Measurements from ENCODE around the gene MDFI. TPM values are rescaled to one million over a fixed set of nuclear protein-coding genes. Genes with fewer than 3 reads are reported as not detected.

MDFI gene
- total RNA-seq, 1 donor from 2014 or later = 48.3 TPM

- H3K9me3 Mint-ChIP-seq (ENCODE audit: low read depth) = no peaks in the 10 kb centered on the region
- peaks cover 1% of the 10 kb centered on the region for H3K4me1 Mint-ChIP-seq (ENCODE audit: low read depth)
- H3K27me3 Mint-ChIP-seq = peaks cover 49% of the 10 kb centered on the region
- TF ChIP-seq CTCF (IDR thresholded peaks at IDR 0.05; ENCODE audit: unreplicated experiment) = no peak
- no peak overlapping the region for H3K27ac Mint-ChIP-seq
- DNase-seq (ENCODE audit: low spot score, unreplicated experiment) = no peak
- no peaks in the 10 kb centered on the region for H3K36me3 Mint-ChIP-seq (ENCODE audit: insufficient read depth)
- H3K4me3 Mint-ChIP-seq (ENCODE audit: low read depth) = no peak overlapping the region
Observed at GRCh38 chr6:41675176-41675775, 37.0 kb downstream of the MDFI start.

DNA sequence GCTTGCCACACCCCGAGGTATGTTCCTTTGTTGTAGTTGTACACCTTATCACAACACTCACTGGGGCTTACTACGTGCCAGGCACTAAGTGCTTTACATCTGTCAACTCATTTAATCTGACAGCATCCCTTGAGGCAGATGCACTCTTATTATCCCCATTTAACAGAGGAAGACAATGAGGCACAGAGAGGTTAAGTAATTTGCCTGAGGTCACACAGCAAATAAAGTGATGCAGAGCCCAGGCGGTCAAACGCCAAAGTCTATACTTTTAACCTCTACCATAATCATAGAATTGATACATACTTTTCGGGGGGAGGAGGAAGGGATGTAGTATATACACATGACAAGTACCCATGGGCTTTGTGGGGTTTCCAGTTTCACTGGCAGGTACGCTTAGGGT is 37.7 kb downstream of the MDFI start:
- no peak for DNase-seq (ENCODE audit: low spot score, unreplicated experiment)
- H3K27me3 Mint-ChIP-seq = peaks cover 41% of the 10 kb centered on the region
- no peak overlapping the region for H3K4me3 Mint-ChIP-seq (ENCODE audit: low read depth)

GRCh38 chr6:41676431-41676830 is 38.2 kb downstream of the MDFI start:
- H3K27ac Mint-ChIP-seq = no peak overlapping the region
- peaks cover 1% of the 10 kb centered on the region for H3K4me1 Mint-ChIP-seq (ENCODE audit: low read depth)
- H3K9me3 Mint-ChIP-seq (ENCODE audit: low read depth) = no peaks in the 10 kb centered on the region
- no peaks in the 10 kb centered on the region for H3K36me3 Mint-ChIP-seq (ENCODE audit: insufficient read depth)
- DNase-seq (ENCODE audit: low spot score, unreplicated experiment) = no peak
- H3K4me3 Mint-ChIP-seq (ENCODE audit: low read depth) = no peak overlapping the region
- H3K27me3 Mint-ChIP-seq = peaks cover 39% of the 10 kb centered on the region
- TF ChIP-seq CTCF (IDR thresholded peaks at IDR 0.05; ENCODE audit: unreplicated experiment) = no peak

More for the DNA sequence above, 37.7 kb downstream of the MDFI start:
- peaks cover 1% of the 10 kb centered on the region for H3K4me1 Mint-ChIP-seq (ENCODE audit: low read depth)
- no peak for TF ChIP-seq CTCF (IDR thresholded peaks at IDR 0.05; ENCODE audit: unreplicated experiment)
- H3K36me3 Mint-ChIP-seq (ENCODE audit: insufficient read depth) = no peaks in the 10 kb centered on the region
- H3K27ac Mint-ChIP-seq = no peak overlapping the region
- no peaks in the 10 kb centered on the region for H3K9me3 Mint-ChIP-seq (ENCODE audit: low read depth)

DNA sequence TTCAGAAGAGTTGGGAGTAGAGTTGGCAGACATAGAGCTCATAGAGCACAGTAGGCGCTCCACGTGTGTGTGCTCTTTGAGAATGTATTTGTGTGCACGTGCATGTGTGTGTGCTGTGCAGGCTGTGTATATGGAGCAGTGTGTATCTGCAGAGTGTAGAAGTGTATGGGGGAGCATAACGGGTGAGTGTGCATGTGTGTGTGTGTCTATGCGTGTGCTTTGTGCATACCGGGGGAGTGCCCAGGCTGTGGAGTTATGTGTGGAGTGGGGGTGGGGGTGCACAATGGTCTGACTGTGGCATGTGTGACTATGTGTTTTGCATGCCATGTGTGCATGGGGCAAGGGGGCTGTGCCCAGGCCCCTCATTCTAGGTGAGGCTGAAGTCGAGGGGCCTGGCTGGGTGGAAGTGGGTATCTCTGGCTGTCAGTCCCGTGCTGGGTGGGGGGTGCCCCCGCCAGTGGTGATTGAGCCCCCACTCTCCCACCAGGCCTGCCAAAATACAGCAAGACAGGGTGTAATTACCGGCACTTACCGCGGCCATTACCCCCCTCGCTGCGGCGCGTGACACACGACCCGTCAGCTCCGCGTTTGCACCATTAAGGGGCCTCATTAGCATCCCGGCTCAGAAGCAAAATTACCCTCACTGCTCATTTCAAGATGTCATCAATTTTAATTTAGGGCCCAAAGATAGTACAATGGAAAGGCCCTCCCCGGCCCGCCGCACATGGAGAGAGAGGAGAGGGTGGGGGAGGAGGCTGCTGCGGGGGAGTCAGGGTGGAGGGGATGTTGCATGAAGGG is 39.1 kb downstream of the MDFI start:
- peaks cover 30% of the 10 kb centered on the region for H3K27me3 Mint-ChIP-seq
- DNase-seq (ENCODE audit: low spot score, unreplicated experiment) = no peak
- no peak for TF ChIP-seq CTCF (IDR thresholded peaks at IDR 0.05; ENCODE audit: unreplicated experiment)
- H3K27ac Mint-ChIP-seq = no peak overlapping the region
- peaks cover 1% of the 10 kb centered on the region for H3K4me1 Mint-ChIP-seq (ENCODE audit: low read depth)
- H3K9me3 Mint-ChIP-seq (ENCODE audit: low read depth) = no peaks in the 10 kb centered on the region
- no peak overlapping the region for H3K4me3 Mint-ChIP-seq (ENCODE audit: low read depth)
- no peaks in the 10 kb centered on the region for H3K36me3 Mint-ChIP-seq (ENCODE audit: insufficient read depth)

DNA sequence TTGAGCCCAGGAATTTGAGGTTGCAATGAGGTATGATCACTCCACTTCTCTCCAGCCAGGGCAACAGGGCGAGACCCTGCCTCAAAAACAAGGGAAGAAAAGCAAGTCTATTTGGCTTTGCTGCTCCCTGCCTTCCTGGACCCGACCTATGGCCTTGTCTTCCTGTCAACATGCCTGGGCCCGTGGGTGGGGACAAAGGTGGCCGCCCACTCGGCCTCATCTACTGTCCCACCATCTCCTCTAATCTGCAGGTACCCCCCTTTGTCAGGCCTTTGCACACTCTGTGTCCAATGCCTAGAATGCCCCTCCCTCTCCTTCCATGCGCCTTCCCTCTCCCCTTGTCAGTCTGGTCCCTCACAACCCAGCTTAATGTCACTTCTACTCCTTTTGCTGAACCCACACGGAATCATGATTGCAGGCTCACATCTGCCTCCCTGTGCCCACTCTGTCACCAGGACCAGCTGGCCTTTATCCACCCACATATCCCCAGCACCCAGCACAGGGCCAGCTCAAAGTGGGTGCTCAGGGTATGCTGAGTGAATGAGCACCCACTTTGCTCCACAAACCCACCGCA is 40.3 kb downstream of the MDFI start:
- no peaks in the 10 kb centered on the region for H3K9me3 Mint-ChIP-seq (ENCODE audit: low read depth)
- H3K27ac Mint-ChIP-seq = no peak overlapping the region
- no peak for TF ChIP-seq CTCF (IDR thresholded peaks at IDR 0.05; ENCODE audit: unreplicated experiment)
- H3K36me3 Mint-ChIP-seq (ENCODE audit: insufficient read depth) = no peaks in the 10 kb centered on the region
- H3K4me3 Mint-ChIP-seq (ENCODE audit: low read depth) = no peak overlapping the region
- DNase-seq (ENCODE audit: low spot score, unreplicated experiment) = no peak
- H3K4me1 Mint-ChIP-seq (ENCODE audit: low read depth) = peaks cover 1% of the 10 kb centered on the region
- peaks cover 31% of the 10 kb centered on the region for H3K27me3 Mint-ChIP-seq
